Measurements from ENCODE around the gene ZNF774. TPM values are rescaled to one million over a fixed set of nuclear protein-coding genes. Genes with fewer than 3 reads are reported as not detected.

Gene ZNF774
- total and polyA plus RNA-seq, 10 of the 15 experiments (the other 5 are each of a cell fraction or from before 2014, with no cell fraction given): 0.35 to 2.5 (median 1.7) TPM

GRCh38 chr15:90345857-90346256, 6.2 kb upstream of the ZNF774 start:
- DNase-seq (ENCODE audit: low read depth, low spot score): no peak
- RAD21 ChIA-PET (ENCODE audit: unreplicated experiment): no interaction called here
- FAIRE-seq: no peak
- in situ Hi-C loops (cut with MboI): loop anchor here (25.0 kb wide), 1 partner anchor 891 kb away; no protein-coding TSS in a partner anchor
- no peaks in the 10 kb centered on the region for H3K36me3 ChIP-seq (ENCODE audit: control insufficient read depth in 2 of 2, insufficient read depth in 2 of 2, low read length in 1 of 2)
- intact Hi-C loops (cut with micrococcal nuclease; ENCODE audit: unreplicated experiment): no loop called here
- H3K4me1 ChIP-seq (ENCODE audit: control insufficient read depth, insufficient read depth, low read length): peaks cover 5% of the 10 kb centered on the region; the same call in 1 of the 2 replicates
- H3K4me3 ChIP-seq: no peak overlapping the region
- BruUV-seq (replicated peaks): no TSS peak
- H3K79me2 ChIP-seq (ENCODE audit: control insufficient read depth, insufficient read depth, low read length): no peaks in the 10 kb centered on the region
- no peak for ATAC-seq
- no peaks in the 10 kb centered on the region for H3K27me3 ChIP-seq (replicated peaks in 1 of 2; ENCODE audit: control insufficient read depth in 2 of 2, insufficient read depth in 2 of 2, low read length in 1 of 2)
- H2AFZ ChIP-seq (ENCODE audit: control insufficient read depth, low read depth, low read length): no peak overlapping the region
- TF ChIP-seq STAT1 (conservative IDR thresholded peaks at IDR 0.05) (no peak), NR2F1 (conservative IDR thresholded peaks at IDR 0.05) (no peak), MTA3 (IDR thresholded peaks at IDR 0.05; ENCODE audit: borderline replicate concordance, low read length) (no peak), GABPA (IDR thresholded peaks at IDR 0.05; ENCODE audit: low read depth) (no peak), ZBTB11 (CRISPR knock-in tag; IDR thresholded peaks at IDR 0.05) (no peak), TARDBP (IDR thresholded peaks at IDR 0.05; ENCODE audit: borderline replicate concordance) (no peak), IKZF2 (IDR thresholded peaks at IDR 0.05) (no peak), FOXK2 (IDR thresholded peaks at IDR 0.05) (no peak)
- TF ChIP-seq, protein P1, sequence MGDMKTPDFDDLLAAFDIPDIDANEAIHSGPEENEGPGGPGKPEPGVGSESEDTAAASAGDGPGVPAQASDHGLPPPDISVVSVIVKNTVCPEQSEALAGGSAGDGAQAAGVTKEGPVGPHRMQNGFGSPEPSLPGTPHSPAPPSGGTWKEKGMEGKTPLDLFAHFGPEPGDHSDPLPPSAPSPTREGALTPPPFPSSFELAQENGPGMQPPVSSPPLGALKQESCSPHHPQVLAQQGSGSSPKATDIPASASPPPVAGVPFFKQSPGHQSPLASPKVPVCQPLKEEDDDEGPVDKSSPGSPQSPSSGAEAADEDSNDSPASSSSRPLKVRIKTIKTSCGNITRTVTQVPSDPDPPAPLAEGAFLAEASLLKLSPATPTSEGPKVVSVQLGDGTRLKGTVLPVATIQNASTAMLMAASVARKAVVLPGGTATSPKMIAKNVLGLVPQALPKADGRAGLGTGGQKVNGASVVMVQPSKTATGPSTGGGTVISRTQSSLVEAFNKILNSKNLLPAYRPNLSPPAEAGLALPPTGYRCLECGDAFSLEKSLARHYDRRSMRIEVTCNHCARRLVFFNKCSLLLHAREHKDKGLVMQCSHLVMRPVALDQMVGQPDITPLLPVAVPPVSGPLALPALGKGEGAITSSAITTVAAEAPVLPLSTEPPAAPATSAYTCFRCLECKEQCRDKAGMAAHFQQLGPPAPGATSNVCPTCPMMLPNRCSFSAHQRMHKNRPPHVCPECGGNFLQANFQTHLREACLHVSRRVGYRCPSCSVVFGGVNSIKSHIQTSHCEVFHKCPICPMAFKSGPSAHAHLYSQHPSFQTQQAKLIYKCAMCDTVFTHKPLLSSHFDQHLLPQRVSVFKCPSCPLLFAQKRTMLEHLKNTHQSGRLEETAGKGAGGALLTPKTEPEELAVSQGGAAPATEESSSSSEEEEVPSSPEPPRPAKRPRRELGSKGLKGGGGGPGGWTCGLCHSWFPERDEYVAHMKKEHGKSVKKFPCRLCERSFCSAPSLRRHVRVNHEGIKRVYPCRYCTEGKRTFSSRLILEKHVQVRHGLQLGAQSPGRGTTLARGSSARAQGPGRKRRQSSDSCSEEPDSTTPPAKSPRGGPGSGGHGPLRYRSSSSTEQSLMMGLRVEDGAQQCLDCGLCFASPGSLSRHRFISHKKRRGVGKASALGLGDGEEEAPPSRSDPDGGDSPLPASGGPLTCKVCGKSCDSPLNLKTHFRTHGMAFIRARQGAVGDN (IDR thresholded peaks at IDR 0.05): no peak
- TF ChIP-seq, protein P2, sequence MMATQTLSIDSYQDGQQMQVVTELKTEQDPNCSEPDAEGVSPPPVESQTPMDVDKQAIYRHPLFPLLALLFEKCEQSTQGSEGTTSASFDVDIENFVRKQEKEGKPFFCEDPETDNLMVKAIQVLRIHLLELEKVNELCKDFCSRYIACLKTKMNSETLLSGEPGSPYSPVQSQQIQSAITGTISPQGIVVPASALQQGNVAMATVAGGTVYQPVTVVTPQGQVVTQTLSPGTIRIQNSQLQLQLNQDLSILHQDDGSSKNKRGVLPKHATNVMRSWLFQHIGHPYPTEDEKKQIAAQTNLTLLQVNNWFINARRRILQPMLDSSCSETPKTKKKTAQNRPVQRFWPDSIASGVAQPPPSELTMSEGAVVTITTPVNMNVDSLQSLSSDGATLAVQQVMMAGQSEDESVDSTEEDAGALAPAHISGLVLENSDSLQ (IDR thresholded peaks at IDR 0.05): no peak
- no peaks in the 10 kb centered on the region for H3K9me3 ChIP-seq (replicated peaks; ENCODE audit: control insufficient read depth, insufficient read depth, low read length)
- CTCF ChIA-PET: interaction anchor here (0.6 to 1.3 kb wide), 4 partner anchors 9 to 541 kb away, joined by 3 to 5 read pairs (median 4); no protein-coding TSS in a partner anchor
- H4K20me1 ChIP-seq (ENCODE audit: control insufficient read depth, insufficient read depth): no peaks in the 10 kb centered on the region
- POLR2A ChIA-PET: no interaction called here
- 5% methylated on average over 2 of the region's 2 CpGs for WGBS (ENCODE audit: insufficient coverage, insufficient replicate concordance, low lambda C conversion rate, missing lambda C conversion rate)
- no peak overlapping the region for H3K9ac ChIP-seq (ENCODE audit: control insufficient read depth, insufficient read depth, low read length)
- no peak overlapping the region for H3K4me2 ChIP-seq (ENCODE audit: control insufficient read depth, insufficient read depth)
- no peak overlapping the region for H3K27ac ChIP-seq (ENCODE audit: control insufficient read depth, insufficient read depth)
- SMC1A ChIA-PET (ENCODE audit: uncharacterized antibody, unreplicated experiment): interaction anchor here (0.6 to 1.1 kb wide), 3 partner anchors 25 to 427 kb away, joined by 3 read pairs; no protein-coding TSS in a partner anchor
